ENCODE measurements around the gene MAP3K8.

DNA sequence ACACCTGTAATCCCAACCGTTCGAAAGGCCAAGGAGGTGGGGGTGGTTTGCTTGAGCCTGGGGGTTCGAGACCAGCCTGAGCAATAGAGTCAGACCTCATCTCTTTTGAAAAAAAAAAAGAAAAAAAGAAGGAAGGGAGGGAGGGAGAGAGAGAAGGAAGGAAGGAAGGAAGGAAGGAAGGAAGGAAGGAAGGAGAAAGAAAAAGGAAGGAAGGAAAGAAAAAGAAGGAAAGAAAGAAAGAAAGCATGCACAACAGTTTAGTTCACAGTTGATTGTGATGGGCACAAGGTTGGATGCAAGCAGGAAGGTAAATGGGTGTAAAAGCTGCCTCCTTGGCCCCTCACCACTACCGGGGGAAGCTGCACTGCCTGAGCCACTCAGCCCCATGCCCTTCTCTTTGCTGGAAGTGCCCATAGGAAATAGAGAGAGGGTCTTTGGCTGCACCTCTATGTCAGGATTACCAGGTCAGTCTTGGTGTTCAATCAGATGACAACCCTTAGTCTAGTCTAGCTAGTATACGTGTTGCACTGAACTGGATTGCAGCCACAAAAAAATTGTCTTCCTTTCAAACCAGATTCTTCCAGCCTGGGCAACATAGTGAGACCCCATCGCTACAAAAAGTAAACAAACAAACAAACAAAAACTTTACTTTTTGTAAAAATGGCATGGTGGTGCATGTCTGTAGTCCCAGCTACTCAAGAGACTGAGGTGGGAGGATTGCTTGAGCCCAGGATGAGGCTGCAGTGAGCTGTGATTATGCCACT is 20.0 kb downstream of the MAP3K8 start:
- no peak for TF ChIP-seq EP300 (IDR thresholded peaks at IDR 0.05)
- TF ChIP-seq, protein P1, sequence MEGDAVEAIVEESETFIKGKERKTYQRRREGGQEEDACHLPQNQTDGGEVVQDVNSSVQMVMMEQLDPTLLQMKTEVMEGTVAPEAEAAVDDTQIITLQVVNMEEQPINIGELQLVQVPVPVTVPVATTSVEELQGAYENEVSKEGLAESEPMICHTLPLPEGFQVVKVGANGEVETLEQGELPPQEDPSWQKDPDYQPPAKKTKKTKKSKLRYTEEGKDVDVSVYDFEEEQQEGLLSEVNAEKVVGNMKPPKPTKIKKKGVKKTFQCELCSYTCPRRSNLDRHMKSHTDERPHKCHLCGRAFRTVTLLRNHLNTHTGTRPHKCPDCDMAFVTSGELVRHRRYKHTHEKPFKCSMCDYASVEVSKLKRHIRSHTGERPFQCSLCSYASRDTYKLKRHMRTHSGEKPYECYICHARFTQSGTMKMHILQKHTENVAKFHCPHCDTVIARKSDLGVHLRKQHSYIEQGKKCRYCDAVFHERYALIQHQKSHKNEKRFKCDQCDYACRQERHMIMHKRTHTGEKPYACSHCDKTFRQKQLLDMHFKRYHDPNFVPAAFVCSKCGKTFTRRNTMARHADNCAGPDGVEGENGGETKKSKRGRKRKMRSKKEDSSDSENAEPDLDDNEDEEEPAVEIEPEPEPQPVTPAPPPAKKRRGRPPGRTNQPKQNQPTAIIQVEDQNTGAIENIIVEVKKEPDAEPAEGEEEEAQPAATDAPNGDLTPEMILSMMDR (IDR thresholded peaks at IDR 0.05) = no peak

Measured in tibial nerve (tissue), 4 donors.